Panc1 (cell line): ENCODE results near the gene ZNF398.

Experiments used
- POLR2AphosphoS5 ChIP-seq: IDR thresholded peaks from 2 replicates; pipeline ENCODE4 v1.6.1; 2012; ENCODE audit warnings: mild to moderate bottlenecking, low read depth, low read length, moderate library complexity
- SIN3A ChIP-seq: IDR thresholded peaks from 2 replicates; pipeline ENCODE4 v1.6.1; 2012; ENCODE audit warnings: low read depth, mild to moderate bottlenecking, low read length, moderate library complexity, borderline replicate concordance; ENCODE audit not compliant: insufficient read depth
- TCF7L2 ChIP-seq: IDR thresholded peaks from 2 replicates; pipeline ENCODE4 v1.6.1; 2011; ENCODE audit warnings: mild to moderate bottlenecking, low read depth, low read length, inconsistent platforms
- TF ChIP-seq, protein P1 (sequence below): fragments of 450-650 bp; IDR thresholded peaks from 2 replicates; pipeline ENCODE4 v1.5.1; 2017; ENCODE audit warnings: mild to moderate bottlenecking

DNA sequence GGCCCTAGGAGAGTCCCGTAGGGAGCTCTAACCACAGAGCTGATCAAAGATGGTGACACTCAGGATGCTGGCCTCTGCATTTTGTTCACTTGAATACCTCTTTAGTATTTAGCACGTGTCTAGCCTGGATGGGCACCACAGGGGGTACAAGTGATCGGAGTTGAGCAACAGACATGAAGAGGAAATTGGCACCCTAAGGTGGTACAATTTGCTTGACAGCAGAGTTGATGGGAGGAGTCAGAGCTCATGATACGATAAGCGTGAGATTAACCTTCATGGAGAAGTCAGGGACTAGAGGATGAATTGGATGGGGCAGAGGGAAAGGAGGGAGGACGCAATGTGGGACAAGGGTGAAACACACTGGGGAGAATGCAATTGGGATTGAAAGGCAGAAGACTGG is 82.3 kb downstream of the ZNF398 start:
- TF ChIP-seq, protein P1, sequence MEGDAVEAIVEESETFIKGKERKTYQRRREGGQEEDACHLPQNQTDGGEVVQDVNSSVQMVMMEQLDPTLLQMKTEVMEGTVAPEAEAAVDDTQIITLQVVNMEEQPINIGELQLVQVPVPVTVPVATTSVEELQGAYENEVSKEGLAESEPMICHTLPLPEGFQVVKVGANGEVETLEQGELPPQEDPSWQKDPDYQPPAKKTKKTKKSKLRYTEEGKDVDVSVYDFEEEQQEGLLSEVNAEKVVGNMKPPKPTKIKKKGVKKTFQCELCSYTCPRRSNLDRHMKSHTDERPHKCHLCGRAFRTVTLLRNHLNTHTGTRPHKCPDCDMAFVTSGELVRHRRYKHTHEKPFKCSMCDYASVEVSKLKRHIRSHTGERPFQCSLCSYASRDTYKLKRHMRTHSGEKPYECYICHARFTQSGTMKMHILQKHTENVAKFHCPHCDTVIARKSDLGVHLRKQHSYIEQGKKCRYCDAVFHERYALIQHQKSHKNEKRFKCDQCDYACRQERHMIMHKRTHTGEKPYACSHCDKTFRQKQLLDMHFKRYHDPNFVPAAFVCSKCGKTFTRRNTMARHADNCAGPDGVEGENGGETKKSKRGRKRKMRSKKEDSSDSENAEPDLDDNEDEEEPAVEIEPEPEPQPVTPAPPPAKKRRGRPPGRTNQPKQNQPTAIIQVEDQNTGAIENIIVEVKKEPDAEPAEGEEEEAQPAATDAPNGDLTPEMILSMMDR, result no peak
- TF ChIP-seq SIN3A (no peak), POLR2AphosphoS5 (no peak), TCF7L2 (no peak)
